ENCODE measurements around the gene EPB41L4A.
"Not testable (repeated sequence)": the region's sequence is repeated elsewhere in the genome, so short reads cannot be mapped to it uniquely, and the experiment has no call there.

EPB41L4A gene

GRCh38 chr5:112371067-112371466, 48.0 kb downstream of the EPB41L4A start:
- ChIA-PET CTCF (no interaction called here), POLR2A (no interaction called here)
- no peak for DNase-seq (ENCODE audit: extremely low spot score)
- TF ChIP-seq FOXM1 (IDR thresholded peaks at IDR 0.05; ENCODE audit: borderline replicate concordance) (no peak), ELF4 (IDR thresholded peaks at IDR 0.05) (no peak), TARDBP (IDR thresholded peaks at IDR 0.05) (no peak), PKNOX1 (IDR thresholded peaks at IDR 0.05) (no peak)

GRCh38 chr5:112367400-112367799, 51.7 kb downstream of the EPB41L4A start:
- CTCF ChIA-PET, result interaction anchor here (0.6 to 1.4 kb wide), 5 partner anchors 8 to 1006 kb away, joined by 3 to 5 read pairs (median 3); partner anchors contain the start of gene EPB41L4A
- TF ChIP-seq CTBP1 (IDR thresholded peaks at IDR 0.05; ENCODE audit: borderline replicate concordance) (no peak), FOXM1 (IDR thresholded peaks at IDR 0.05; ENCODE audit: borderline replicate concordance) (no peak), FOXK2 (IDR thresholded peaks at IDR 0.05) (no peak), SUZ12 (IDR thresholded peaks at IDR 0.05) (no peak), FOXA1 (IDR thresholded peaks at IDR 0.05) (no peak), TARDBP (IDR thresholded peaks at IDR 0.05) (no peak), ZNF384 (IDR thresholded peaks at IDR 0.05) (no peak), NFRKB (IDR thresholded peaks at IDR 0.05) (no peak), BHLHE40 (IDR thresholded peaks at IDR 0.05; ENCODE audit: borderline replicate concordance) (no peak), ELF4 (IDR thresholded peaks at IDR 0.05) (no peak), LEF1 (IDR thresholded peaks at IDR 0.05; ENCODE audit: borderline replicate concordance) (no peak), SP1 (IDR thresholded peaks at IDR 0.05) (no peak), PKNOX1 (IDR thresholded peaks at IDR 0.05) (no peak)
- POLR2A ChIA-PET, result no interaction called here
- no peak for DNase-seq (ENCODE audit: extremely low spot score)

GRCh38 chr5:112366987-112367386, 52.1 kb downstream of the EPB41L4A start:
- CTCF ChIA-PET, result interaction anchor here (0.6 to 1.4 kb wide), 6 partner anchors 8 to 1006 kb away, joined by 3 to 5 read pairs (median 4); partner anchors contain the start of gene EPB41L4A
- POLR2A ChIA-PET, result no interaction called here
- TF ChIP-seq PKNOX1 (IDR thresholded peaks at IDR 0.05) (no peak), TARDBP (IDR thresholded peaks at IDR 0.05) (no peak), L3MBTL2 (conservative IDR thresholded peaks at IDR 0.05) (no peak), ELF4 (IDR thresholded peaks at IDR 0.05) (no peak), FOXA1 (IDR thresholded peaks at IDR 0.05) (no peak), FOXK2 (IDR thresholded peaks at IDR 0.05) (no peak), CTBP1 (IDR thresholded peaks at IDR 0.05; ENCODE audit: borderline replicate concordance) (no peak), BHLHE40 (IDR thresholded peaks at IDR 0.05; ENCODE audit: borderline replicate concordance) (no peak), HDGF (IDR thresholded peaks at IDR 0.05; ENCODE audit: borderline replicate concordance) (no peak), NFRKB (IDR thresholded peaks at IDR 0.05) (no peak), LEF1 (IDR thresholded peaks at IDR 0.05; ENCODE audit: borderline replicate concordance) (no peak), ZNF384 (IDR thresholded peaks at IDR 0.05) (no peak), FOXM1 (IDR thresholded peaks at IDR 0.05; ENCODE audit: borderline replicate concordance) (no peak), SUZ12 (IDR thresholded peaks at IDR 0.05) (no peak)
- DNase-seq (ENCODE audit: extremely low spot score), result peak; percentile 52

GRCh38 chr5:112360740-112361139, 58.3 kb downstream of the EPB41L4A start:
- CTCF ChIA-PET; POLR2A ChIA-PET; DNase-seq (ENCODE audit: extremely low spot score): not testable (repeated sequence)

GRCh38 chr5:112356178-112356956, 62.7 kb downstream of the EPB41L4A start:
- POLR2A ChIA-PET, result no interaction called here

More at GRCh38 chr5:112356178-112356956, 62.7 kb downstream of the EPB41L4A start:
- TF ChIP-seq ZNF384 (IDR thresholded peaks at IDR 0.05) (no peak), HDGF (IDR thresholded peaks at IDR 0.05; ENCODE audit: borderline replicate concordance) (no peak), FOXA1 (IDR thresholded peaks at IDR 0.05) (no peak), NFRKB (IDR thresholded peaks at IDR 0.05) (no peak), ARNT (IDR thresholded peaks at IDR 0.05) (no peak), PKNOX1 (IDR thresholded peaks at IDR 0.05) (no peak), TARDBP (IDR thresholded peaks at IDR 0.05) (no peak), SP1 (IDR thresholded peaks at IDR 0.05) (no peak), SUZ12 (IDR thresholded peaks at IDR 0.05) (no peak), ELF4 (IDR thresholded peaks at IDR 0.05) (no peak), FOXM1 (IDR thresholded peaks at IDR 0.05; ENCODE audit: borderline replicate concordance) (no peak), BHLHE40 (IDR thresholded peaks at IDR 0.05; ENCODE audit: borderline replicate concordance) (no peak), L3MBTL2 (conservative IDR thresholded peaks at IDR 0.05) (no peak), CTBP1 (IDR thresholded peaks at IDR 0.05; ENCODE audit: borderline replicate concordance) (no peak)
- CTCF ChIA-PET, result no interaction called here
- DNase-seq (ENCODE audit: extremely low spot score), result no peak

Measured in HEK293T (cell line).